Mucosa of rectum (tissue), 2 donors: ENCODE measurements around the gene MTHFD2.
"Not testable (repeated sequence)": the region's sequence is repeated elsewhere in the genome, so short reads cannot be mapped to it uniquely, and the experiment has no call there.

Experiments used
- H3K27ac ChIP-seq, 2 donors: one replicate each; pipeline ENCODE4 v1.7.0; 2013; ENCODE audit warnings: inconsistent platforms in 2 of 2, low read depth in 2 of 2, low read length in 2 of 2
- H3K27me3 ChIP-seq, 2 donors: one replicate each; pipeline ENCODE4 v1.7.0; 2013; ENCODE audit warnings: low read length in 2 of 2; ENCODE audit not compliant: control insufficient read depth in 2 of 2, insufficient read depth in 2 of 2
- H3K36me3 ChIP-seq, 2 donors: one replicate each; pipeline ENCODE4 v1.7.0; 2013; ENCODE audit warnings: low read length in 2 of 2; ENCODE audit not compliant: control insufficient read depth in 2 of 2, insufficient read depth in 2 of 2
- H3K4me1 ChIP-seq, 2 donors: one replicate each; pipeline ENCODE4 v1.7.0; 2013; ENCODE audit warnings: low read length in 2 of 2, mild to moderate bottlenecking in 1 of 2; ENCODE audit not compliant: control insufficient read depth in 2 of 2, insufficient read depth in 2 of 2
- H3K4me3 ChIP-seq, 2 donors: one replicate each; pipeline ENCODE4 v1.7.0; 2013; ENCODE audit warnings: low read length in 2 of 2
- H3K9ac ChIP-seq, 2 donors: one replicate each; pipeline ENCODE4 v1.7.0; 2013; ENCODE audit warnings: low read length in 2 of 2, low read depth in 1 of 2, mild to moderate bottlenecking in 1 of 2
- H3K9me3 ChIP-seq, 2 donors: one replicate each; pipeline ENCODE4 v1.7.0; 2013; ENCODE audit warnings: low read length in 2 of 2; ENCODE audit not compliant: control insufficient read depth in 2 of 2
- donor health status: healthy.
- donor health status: Normal muscosa, but diverticular disease.

MTHFD2 gene

GRCh38 chr2:74178211-74179062, 20.0 kb upstream of the MTHFD2 start, which contains the start of gene MOB1A:
TSS of gene MOB1A (minus strand) at chr2:74178879. CDS start at chr2:74178674, 205 bp downstream.
- Histone ChIP-seq H3K9me3 (no peaks in the 10 kb centered on the region), H3K27ac (peak within 1 kb of the TSS; percentile 96), H3K4me3 (peak within 1 kb of the TSS; percentile 71 to 80), H3K4me1 (peaks cover 4 to 9% of the 10 kb centered on the region in 2 donors), H3K36me3 (no peaks in the 10 kb centered on the region), H3K9ac (peak within 1 kb of the TSS; percentile 66 to 94), H3K27me3 (no peaks in the 10 kb centered on the region)

GRCh38 chr2:74179063-74179865, 19.2 kb upstream of the MTHFD2 start:
- H3K4me1 ChIP-seq, result peaks cover 4 to 9% of the 10 kb centered on the region in 2 donors
- no peaks in the 10 kb centered on the region for H3K9me3 ChIP-seq
- peak overlapping the region in 1 of 2 donors; percentile 96 for H3K27ac ChIP-seq
- no peaks in the 10 kb centered on the region for H3K36me3 ChIP-seq
- H3K9ac ChIP-seq, result peak overlapping the region; percentile 32 to 41
- H3K27me3 ChIP-seq, result no peaks in the 10 kb centered on the region
- peak overlapping the region; percentile 71 to 80 for H3K4me3 ChIP-seq

DNA sequence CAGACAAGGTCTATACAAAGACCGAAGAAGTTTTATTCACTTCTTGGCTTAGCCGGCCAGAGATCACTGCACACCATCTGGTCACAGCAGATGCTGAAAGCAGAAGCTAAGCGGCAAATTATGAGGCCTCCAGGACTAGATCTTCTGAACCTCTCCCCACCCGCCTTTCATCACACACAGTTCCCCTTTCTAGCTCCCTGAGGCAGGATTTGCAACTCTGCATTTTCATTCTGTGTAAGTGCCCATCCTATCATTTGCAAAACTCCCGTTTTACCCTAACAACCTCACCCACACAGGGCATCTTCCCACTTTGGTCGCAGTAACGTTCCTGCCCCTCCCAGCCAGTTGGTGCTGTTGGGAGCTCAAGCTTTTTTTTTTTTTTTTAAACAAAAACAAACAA, 16.7 kb upstream of the MTHFD2 start:
- H3K4me1 ChIP-seq, result peaks cover 4 to 8% of the 10 kb centered on the region in 2 donors

DNA sequence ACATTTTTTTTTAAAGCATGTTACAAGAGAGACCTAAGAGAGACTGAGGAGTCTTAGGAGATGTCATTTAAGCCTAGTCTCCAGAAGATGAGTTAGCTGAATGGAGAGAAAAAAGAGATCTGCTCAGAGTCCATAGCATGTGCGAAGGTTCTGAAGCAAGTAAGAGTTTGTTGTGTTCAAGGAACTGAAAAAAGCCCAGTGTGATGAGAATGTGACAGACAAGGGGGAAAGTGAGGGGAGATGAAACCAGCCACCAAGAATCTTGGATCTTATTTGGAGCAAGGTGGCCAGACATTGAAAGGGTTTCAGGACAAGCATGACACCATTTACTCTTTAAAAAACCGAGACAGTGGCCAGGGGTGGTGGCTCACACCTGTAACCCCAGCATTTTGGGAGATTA, 14.5 kb upstream of the MTHFD2 start:
- no peak overlapping the region for H3K4me3 ChIP-seq
- no peak overlapping the region for H3K27ac ChIP-seq
- no peaks in the 10 kb centered on the region for H3K9me3 ChIP-seq
- H3K36me3 ChIP-seq, result no peaks in the 10 kb centered on the region
- no peak overlapping the region for H3K9ac ChIP-seq
- no peaks in the 10 kb centered on the region for H3K27me3 ChIP-seq
- peaks cover 0 to 3% of the 10 kb centered on the region in 2 donors for H3K4me1 ChIP-seq

More for the DNA sequence above, 16.7 kb upstream of the MTHFD2 start:
- H3K36me3 ChIP-seq, result no peaks in the 10 kb centered on the region
- no peaks in the 10 kb centered on the region for H3K27me3 ChIP-seq
- H3K4me3 ChIP-seq, result no peak overlapping the region
- no peaks in the 10 kb centered on the region for H3K9me3 ChIP-seq
- no peak overlapping the region for H3K9ac ChIP-seq
- H3K27ac ChIP-seq, result peak overlapping the region; percentile 3 to 4

DNA sequence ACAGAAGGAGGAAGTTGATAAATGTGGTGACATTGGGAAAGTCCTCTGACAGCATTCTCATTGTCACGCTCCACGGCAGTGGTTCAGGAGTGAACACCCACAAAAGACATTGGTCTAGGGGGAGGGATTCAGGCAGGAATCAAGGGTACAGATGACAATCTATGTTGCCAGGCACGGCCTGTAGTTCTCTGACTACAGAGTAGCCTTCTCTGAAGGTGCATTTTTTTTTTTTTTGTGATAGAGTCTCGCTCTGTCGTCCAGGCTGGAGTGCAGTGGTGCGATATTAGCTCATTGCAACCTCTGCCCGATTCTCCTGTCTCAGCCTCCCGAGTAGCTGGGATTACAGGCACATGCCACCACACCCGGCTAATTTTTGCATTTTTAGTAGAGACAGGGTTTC, 12.4 kb upstream of the MTHFD2 start:
- Histone ChIP-seq H3K27ac (peak overlapping the region in 1 of 2 donors; percentile 52), H3K4me1 (no peaks in the 10 kb centered on the region), H3K27me3 (no peaks in the 10 kb centered on the region), H3K9ac (no peak overlapping the region), H3K36me3 (no peaks in the 10 kb centered on the region), H3K9me3 (no peaks in the 10 kb centered on the region), H3K4me3 (peak overlapping the region in 1 of 2 donors; percentile 17)

DNA sequence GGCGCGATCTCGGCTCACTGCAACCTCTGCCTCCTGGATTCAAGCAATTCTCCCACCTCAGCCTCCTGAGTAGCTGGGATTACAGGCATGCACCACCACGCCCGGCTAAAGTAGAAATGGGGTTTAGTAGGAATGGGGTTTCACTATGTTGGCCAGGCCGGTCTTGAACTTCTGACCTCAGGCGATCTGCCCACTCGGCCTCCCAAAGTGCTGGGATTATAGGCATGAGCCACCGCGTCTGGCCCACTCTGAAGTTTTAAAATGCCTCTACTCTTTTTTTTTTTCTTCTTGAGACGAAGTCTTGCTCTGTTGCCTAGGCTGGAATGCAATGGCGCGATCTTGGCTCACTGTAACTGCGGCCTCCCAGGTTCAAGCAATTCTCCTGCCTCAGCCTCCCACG, 11.7 kb upstream of the MTHFD2 start:
- H3K9ac ChIP-seq, H3K27me3 ChIP-seq, H3K9me3 ChIP-seq, H3K4me1 ChIP-seq, H3K4me3 ChIP-seq, H3K36me3 ChIP-seq: not testable (repeated sequence)
- peak overlapping the region in 1 of 2 donors; percentile 52 for H3K27ac ChIP-seq

DNA sequence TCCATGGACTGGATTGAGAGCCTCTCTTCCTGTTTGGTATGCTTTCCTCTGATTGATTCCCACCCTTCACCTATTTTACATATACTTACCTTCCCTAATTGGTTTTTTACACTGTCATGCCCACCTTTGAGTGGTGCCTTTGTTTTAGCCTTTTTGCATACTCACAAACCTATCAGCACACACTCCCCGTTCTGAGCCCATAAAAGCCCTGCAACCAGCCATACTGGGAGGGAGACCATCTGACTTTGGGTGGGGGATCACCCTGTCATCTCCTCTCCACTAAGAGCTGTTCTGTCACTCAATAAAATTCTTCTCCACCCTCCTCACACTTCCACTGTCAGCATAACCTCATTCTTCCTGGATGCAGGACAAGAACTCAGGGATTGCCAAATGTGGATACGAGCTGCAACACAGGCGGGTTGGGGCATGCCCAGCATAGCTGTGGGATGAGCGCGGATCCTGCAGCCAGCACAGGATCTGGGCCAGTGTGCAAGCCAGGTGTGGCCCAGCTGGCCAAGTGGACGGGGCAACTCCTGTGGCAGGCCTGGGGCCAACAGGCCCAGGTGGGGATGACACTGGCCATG, 10.3 kb upstream of the MTHFD2 start:
- Histone ChIP-seq H3K4me1 (no peaks in the 10 kb centered on the region), H3K9me3 (no peaks in the 10 kb centered on the region), H3K27ac (no peak overlapping the region), H3K9ac (no peak overlapping the region), H3K36me3 (no peaks in the 10 kb centered on the region), H3K27me3 (no peaks in the 10 kb centered on the region), H3K4me3 (no peak overlapping the region)

GRCh38 chr2:74188696-74189095, 9.7 kb upstream of the MTHFD2 start:
- no peak overlapping the region for H3K4me3 ChIP-seq
- H3K9ac ChIP-seq, result no peak overlapping the region
- no peaks in the 10 kb centered on the region for H3K9me3 ChIP-seq
- H3K27me3 ChIP-seq, result no peaks in the 10 kb centered on the region
- no peak overlapping the region for H3K27ac ChIP-seq
- H3K36me3 ChIP-seq, result no peaks in the 10 kb centered on the region
- H3K4me1 ChIP-seq, result no peaks in the 10 kb centered on the region

DNA sequence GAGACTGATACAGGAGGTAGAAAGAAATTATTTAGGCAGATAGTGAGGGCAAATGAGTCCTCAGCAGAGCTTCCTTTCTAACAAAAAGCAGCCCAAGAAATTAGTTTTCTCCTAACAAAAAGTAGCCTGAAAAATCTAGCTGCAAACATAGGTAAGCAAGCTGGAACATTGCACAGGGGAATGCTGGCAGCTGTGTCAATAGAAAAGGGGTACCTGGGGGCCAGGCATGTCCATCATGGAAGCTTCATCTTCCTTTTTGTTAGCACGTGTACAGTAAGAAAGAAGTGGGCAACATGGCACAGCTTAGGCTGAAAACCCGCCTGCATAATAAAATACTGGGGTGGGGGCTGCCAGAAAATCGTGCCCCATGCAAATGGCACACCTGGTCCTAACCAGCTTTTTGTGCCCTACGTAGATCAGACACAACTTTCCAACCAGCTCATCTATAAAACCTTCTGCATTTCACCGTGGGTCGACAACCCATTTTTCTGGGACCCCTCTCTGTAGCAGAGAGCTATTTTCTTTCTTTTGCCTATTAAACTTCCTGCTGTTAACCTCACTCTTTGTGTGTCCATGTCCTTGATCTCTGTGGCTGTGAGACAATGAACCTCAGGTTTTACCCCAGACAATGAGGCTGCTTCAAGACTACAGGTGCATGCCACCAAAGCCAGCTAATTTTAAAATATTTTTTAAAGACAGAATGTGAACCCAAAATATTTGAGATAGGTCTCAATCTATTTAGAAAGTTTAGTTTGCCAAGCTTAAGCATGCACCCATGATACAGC, 6.6 kb upstream of the MTHFD2 start:
- no peak overlapping the region for H3K4me3 ChIP-seq
- H3K9ac ChIP-seq, result no peak overlapping the region
- no peaks in the 10 kb centered on the region for H3K4me1 ChIP-seq
- H3K9me3 ChIP-seq, result no peaks in the 10 kb centered on the region
- no peaks in the 10 kb centered on the region for H3K36me3 ChIP-seq
- H3K27me3 ChIP-seq, result no peaks in the 10 kb centered on the region
- H3K27ac ChIP-seq, result no peak overlapping the region
